HG02884 (cell line): ENCODE measurements around the gene AK5.
"Not testable (repeated sequence)": the region's sequence is repeated elsewhere in the genome, so short reads cannot be mapped to it uniquely, and the experiment has no call there.

Experiments used
- ATAC-seq: cut with Tn5 transposase; IDR thresholded peaks from one replicate; pipeline ENCODE4 v1.9.1; 2021; ENCODE audit warnings: mild to moderate bottlenecking, moderate library complexity; ENCODE audit not compliant: unreplicated experiment

AK5 gene

DNA sequence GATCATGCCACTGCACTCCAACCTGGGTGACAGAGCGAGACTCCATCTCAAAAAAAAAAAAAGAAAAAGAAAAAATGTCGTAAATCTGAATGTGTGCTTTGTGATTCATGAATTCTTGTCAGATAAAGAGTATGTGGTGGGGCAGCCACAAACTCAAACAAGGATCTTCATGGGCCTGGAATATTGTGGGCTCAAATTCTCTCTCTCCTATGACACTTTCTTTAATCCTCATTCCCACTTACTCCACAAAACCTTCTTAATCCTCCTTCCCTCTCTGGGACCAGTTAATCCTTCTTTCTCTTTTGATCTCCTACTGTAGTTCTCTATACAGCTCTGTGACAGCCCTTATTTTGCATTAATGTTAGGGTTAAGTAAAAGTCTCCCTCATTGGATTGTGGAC is 112.3 kb downstream of the AK5 start:
- no peak for ATAC-seq

DNA sequence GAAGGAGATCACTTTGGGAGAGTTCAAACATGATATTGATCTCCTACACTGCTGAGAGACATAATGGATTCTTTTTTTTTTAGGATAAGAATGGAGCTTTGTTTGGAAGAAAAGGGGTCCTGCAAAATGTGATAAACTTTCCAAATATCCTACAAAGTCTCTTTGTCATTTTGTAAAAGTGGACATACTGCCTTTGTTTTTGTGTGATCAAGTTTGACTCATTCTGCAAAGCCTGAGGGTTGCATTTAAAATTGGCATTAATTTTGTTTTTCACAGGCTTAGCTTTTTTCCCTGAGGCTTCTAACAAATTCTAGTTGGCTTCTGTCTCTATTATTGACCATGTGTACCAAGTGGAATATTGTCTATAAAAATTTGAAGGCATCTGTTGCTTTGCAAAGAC is 113.2 kb downstream of the AK5 start:
- no peak for ATAC-seq

GRCh38 chr1:77398152-77398551 is 116.3 kb downstream of the AK5 start:
- ATAC-seq, result no peak

DNA sequence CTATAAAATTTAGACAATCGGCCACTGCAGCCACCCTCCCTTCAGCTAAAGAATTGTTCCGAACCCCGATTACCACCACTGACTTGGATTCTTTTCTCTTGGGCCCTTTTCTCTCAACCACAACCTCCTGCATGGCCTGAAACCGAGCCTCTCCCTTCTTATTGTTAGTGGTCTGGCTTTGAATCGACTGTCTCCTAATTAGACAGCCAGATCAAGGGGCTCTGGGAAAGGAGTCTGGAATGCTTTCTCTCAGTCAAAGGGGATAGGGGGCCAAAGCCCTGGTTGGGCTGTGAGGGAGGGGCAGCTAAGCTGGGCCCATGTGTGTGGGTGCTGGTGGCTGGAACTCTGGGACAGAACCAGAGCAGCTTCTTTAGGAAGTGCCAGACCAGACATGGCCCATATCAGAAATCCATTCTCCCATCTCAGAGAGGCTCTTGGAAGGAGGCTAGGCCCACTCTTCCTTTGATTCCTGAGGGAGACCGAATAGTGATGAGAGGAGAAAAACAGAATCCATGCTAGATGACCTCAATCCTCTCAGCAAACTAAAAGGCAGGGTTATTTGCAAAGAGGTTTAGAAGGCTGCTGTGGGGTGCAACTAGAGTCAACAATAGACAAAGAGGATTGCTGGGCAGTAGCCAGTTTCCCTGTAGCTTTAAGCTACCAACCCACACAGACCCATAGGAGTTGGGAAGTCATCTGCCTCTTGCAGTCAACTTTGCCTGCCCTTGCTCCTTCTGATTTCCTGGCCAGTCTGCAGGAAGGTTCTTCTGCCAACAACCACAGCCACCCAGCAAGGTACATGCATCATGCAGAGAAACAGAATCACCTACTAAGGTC is 117.6 kb downstream of the AK5 start:
- ATAC-seq, result no peak

DNA sequence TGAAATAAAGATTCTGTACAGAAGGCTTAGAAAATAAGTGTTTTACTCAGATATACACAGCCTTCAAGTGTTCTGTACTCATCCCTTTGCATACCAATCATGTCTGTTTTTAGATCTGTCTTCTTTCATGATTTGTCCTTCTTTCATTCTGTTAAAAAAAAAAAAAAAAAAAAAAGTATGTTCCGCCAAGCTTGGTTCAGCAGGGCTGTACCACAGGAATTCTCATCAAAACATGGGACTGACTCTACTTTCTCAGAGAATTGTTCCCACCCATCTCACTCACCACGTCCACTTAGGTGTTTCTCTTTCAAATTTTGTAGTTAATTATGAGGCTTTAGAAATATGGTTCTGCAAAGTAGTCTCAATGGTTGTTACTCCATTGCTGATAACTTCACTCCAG is 119.0 kb downstream of the AK5 start:
- no peak for ATAC-seq

GRCh38 chr1:77401384-77401783 is 119.6 kb downstream of the AK5 start:
- no peak for ATAC-seq

DNA sequence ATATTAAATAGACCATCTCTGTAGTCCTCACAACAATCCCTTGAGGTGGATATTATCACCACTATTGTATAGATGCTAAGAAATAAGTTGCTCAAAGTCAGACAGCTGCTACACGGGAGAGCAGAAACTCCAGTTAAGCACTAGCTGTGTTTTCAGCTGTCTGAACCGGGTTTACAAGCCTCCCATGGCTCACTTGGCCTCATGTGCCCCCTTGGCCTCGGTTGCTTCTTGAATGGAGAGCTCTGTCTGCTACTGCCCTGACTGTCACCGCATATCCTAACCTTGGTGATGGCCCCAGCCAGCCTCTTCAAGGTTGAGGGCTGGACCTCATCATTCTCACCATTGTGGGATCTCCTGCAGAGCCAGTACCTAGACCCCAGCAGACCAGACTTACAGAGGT is 123.4 kb downstream of the AK5 start:
- ATAC-seq, result no peak

DNA sequence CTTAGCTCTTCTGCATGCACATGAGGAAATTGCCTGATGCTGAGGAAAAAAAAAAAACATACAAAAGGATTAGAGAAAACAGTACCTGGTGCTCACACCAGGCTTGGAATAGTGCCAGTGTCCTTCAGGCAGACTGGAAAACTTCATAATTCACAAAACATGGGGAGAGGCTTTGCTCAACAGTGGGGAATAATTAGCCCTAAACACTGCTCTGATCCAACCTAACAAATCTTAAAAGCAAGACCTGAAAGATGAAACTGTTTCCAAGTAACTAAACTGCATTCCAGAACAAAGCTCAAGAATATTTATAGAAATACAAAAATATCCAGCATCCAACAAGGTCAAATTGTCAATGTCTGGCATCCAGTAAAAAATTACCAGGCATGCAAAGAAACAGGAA is 124.8 kb downstream of the AK5 start:
- ATAC-seq, result no peak

GRCh38 chr1:77407738-77408375 is 126.0 kb downstream of the AK5 start:
- ATAC-seq, result no peak

GRCh38 chr1:77408933-77409332 is 127.1 kb downstream of the AK5 start:
- not testable (repeated sequence) for ATAC-seq

- no peak for ATAC-seq
Observed at GRCh38 chr1:77412069-77412819, 130.4 kb downstream of the AK5 start.

- ATAC-seq, result peak; percentile 31
Observed at GRCh38 chr1:77412820-77413530, 131.2 kb downstream of the AK5 start.

GRCh38 chr1:77413541-77414335 is 131.9 kb downstream of the AK5 start:
- peak; percentile 83 for ATAC-seq

GRCh38 chr1:77415579-77415978 is 133.8 kb downstream of the AK5 start:
- ATAC-seq, result no peak

DNA sequence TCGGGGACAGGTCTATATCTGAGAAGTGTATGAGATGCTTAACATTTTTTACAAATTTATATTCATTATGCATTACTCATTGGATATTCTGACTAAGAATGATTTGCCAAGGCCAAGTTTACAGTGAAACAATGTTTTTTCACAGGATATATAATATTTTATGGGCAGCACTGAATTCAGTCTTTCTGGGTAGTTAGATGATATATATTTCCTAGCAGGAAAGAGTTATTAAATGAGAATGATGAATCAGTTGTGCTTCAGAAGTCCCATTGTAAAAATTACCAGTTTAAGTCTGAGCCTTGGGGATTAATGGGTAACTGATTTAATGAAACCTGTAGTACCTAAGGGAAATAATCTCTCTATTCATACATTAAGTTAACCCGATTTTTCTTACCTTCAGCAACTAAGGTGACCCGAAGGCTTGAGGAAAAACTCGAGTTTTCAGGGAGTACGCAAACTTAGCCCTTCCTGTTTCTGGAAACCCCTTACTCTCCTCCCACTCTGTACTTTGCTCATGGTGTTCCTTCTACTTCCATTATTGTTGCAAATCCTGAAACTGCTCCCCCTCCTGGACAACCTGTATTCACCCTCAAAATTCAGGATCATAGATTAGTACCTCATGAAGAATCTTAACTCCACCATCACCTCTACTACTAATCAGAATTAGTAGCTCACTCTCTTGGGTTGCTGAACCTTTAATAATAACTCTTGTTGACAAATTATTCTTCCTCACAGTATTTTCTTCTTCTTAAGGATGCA is 135.1 kb downstream of the AK5 start:
- no peak for ATAC-seq

DNA sequence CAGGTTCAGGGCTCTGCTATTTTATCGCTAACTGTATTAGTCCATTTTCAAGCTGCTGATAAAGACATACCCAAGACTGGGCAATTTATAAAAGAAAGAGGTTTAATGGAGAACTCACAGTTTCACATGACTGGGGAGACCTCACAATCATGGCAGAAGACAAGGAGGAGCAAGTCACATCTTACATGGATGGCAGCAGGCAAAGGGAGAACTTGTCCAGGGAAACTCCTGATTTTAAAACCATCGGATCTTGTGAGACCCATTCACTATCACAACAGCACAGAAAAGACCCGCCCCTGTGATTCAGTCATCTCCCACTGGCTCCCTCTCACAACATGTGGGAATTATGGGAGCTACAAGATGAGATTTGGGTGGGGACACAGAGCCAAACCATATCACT is 136.2 kb downstream of the AK5 start:
- not testable (repeated sequence) for ATAC-seq

GRCh38 chr1:77421504-77422233 is 139.8 kb downstream of the AK5 start:
- ATAC-seq, result no peak

- ATAC-seq, result no peak
Observed at GRCh38 chr1:77424236-77424635, 142.4 kb downstream of the AK5 start.

- ATAC-seq, result no peak
Observed at GRCh38 chr1:77428068-77428467, 146.2 kb downstream of the AK5 start.
